NCI-H2107 treated with DMSO at 0.1 percent for 48 hours (cell line): ENCODE data around the gene KAZN.

Experiments used
- DNase-seq: peaks from one replicate; lab custom pipeline; 2025; ENCODE audit not compliant: unreplicated experiment; lab: John Stamatoyannopoulos, UW

The KAZN gene

GRCh38 chr1:14667651-14667984 is 69.1 kb downstream of the KAZN start:
- no peak for DNase-seq

GRCh38 chr1:14668538-14668937 is 70.1 kb downstream of the KAZN start:
- no peak for DNase-seq

DNA sequence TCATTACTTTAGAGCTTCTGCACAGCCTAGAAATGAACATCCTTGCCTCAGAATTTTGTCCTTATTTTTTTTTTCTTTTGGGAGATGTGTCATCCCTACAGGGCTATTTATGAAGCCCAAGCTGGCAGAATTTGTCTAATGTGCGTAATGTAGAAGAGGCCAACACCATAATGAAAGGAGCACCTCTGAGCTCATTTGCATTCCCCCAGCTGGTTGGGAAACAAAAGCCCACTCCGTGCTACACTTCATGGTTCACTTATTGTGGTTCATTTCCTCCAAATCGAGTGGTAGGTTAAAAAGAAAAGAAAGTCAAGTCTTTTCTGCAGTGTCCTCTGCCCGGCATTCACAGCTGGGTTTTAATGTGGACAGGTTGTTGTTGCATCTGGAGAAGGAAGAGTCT is 73.5 kb downstream of the KAZN start:
- peak; percentile 69 for DNase-seq

DNA sequence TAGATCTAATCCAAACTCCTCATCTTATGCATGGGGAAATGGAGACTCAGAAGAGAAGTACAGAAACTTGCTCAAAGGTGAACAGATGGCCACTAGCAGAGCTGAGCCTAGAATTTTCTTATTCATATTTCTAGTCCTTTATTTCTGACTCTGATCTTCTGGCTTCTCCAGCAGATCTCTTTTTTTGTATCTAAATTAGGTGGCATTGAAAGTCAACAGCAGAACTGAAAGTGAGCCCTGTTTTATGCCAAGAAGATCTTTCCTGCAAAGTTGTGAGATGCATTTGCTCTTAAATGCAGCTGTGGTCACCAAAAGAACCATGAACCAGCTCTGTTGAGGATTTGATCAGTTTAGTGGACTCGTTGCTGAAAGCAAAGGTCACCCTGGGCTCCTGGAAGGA is 75.5 kb downstream of the KAZN start:
- no peak for DNase-seq

GRCh38 chr1:14676400-14676799 is 77.9 kb downstream of the KAZN start:
- DNase-seq: no peak

DNA sequence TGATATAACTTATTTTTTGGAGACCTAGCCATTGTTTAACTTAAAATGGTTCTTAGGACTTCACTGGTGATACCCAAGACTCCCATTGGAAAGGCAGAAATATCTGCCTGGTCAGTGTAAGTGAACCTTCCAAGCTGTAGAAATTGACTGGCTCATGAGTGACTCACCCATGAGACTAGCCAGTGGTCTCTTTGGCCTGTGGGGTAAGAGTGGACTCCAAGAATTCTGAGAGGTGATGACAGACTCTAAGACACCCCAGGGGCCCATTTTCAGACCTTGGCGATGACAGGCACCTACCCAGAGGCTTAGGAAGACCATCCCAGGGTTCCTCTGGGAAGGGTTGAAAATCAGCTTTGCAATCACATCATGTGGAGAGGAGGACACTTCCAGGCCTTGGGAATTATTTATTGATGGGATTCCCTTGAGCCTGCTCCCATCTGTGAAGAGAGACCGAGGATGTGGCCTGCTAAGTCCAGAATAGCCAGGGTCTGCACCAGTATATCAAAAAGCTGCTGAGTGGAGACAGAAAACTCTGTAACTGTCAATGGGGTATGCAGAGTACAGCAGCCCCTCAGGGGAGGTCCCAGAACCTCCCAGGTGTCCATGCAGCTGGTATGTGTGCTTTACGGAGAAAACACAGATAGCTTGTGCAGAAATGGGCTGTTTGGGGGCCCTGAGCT is 78.9 kb downstream of the KAZN start:
- no peak for DNase-seq

- DNase-seq: no peak
These were observed 79.6 kb downstream of the KAZN start for GRCh38 chr1:14678011-14678638.

- no peak for DNase-seq
These were observed 80.7 kb downstream of the KAZN start for GRCh38 chr1:14679027-14679688.

DNA sequence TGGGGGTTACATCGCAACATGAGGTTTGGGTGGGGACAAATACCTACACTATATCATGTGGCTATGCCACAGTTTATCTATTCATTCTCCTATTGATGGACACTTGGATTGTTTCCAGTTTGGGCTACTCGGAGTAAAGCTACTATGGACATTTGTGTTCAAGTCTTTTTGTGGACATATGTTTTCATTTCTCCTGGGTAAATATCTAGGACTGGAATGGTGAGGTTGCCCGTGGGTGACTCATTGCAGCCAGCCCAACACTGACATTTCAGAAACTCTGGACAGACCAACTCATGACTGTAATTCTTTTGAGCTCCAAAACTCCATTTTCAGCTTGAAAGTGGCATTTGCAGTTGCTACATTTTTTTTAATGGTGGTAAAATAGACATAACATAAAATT is 82.7 kb downstream of the KAZN start:
- no peak for DNase-seq

- DNase-seq: no peak
These were observed 84.6 kb downstream of the KAZN start for GRCh38 chr1:14682941-14683621.

DNA sequence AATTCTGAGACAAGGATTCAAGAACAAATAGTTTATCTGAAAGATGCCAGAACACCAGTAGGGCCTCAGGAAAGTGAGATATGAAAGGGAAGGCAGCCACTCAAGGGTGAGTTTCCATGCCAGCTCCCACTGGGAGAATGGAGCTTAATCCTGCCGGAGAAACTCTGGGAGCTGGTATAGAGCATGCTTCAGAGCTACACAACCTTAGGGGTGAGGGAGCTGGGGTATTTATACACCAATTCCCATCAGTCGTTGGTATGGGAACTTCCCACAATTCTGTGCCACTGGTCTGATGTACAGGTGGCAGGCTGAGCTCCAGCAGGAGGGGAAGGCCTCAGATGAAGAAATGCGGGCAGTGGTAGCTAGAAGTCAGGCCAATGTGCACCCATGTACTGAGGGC is 86.6 kb downstream of the KAZN start:
- DNase-seq: no peak

DNA sequence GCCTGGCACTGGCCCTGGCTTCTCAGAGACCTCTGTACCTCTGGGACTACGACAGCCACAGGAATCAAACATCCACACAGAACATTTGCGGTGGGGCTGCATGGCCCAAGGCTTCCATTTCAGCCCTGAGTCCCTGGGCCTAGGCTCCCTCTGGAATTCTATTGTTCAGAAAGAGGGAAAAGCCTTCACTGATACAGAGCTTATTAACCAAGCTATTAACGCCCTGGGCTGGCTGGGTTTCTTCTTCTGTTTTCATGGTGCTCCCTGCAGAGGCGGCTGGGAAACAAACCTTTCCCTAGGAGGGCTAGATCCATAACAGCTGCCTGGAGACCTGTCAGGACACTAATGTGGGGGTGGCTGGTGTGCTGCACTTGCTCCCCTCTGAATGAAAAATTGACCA is 88.2 kb downstream of the KAZN start:
- DNase-seq: no peak

- DNase-seq: no peak
These were observed 88.7 kb downstream of the KAZN start for GRCh38 chr1:14687147-14687546.

DNA sequence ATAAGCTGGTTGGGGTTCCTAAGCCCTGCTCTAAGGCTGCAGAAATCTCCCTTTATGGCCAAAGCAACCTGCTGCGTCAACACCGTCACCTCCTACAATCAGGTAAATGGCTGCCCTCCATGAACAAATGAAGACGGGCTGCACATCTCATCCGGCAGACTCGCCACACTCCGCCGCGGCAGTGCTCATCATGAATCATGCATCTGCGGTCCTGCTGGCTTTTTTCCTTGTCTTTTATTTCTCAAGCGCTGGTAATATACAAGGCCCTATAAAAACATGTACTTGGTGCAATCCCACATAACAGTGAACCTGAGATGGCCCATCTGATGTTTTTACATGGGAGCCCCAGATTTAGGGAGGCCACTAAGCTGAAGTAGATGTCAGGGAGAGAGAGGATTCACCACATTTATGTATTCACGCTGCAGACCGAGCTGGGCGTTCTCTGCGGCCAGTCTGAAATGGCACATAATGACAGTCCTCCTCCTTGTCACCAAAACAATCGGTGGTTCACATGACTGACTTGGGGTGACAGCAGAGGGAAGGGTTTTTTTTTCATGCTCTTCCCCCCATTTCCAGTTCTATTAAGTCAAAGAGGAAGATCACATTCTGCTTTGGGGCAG is 91.6 kb downstream of the KAZN start:
- DNase-seq: no peak

- peak; percentile 11 for DNase-seq
These were observed 95.5 kb downstream of the KAZN start for GRCh38 chr1:14693949-14694348.

GRCh38 chr1:14694589-14694988 is 96.1 kb downstream of the KAZN start:
- no peak for DNase-seq

DNA sequence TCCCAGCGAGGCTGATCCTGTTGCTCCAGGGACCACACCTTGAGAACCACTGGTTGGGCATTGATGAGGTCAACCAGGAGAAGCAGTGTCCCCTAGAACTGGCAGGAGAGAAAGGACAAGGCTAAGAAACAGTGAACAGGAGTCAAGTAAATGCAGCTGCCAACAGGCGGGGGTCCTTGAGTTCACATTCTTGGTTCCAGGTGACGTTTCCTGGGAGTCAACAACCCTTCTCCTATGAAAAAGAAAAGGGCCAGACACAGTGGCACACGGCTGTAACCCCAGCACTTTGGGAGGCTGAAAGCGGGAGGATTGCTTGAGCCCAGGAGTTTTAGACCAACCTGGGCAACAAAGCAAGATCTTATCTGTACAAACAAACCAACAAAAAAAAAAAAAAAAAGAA is 98.3 kb downstream of the KAZN start:
- DNase-seq: no peak

DNA sequence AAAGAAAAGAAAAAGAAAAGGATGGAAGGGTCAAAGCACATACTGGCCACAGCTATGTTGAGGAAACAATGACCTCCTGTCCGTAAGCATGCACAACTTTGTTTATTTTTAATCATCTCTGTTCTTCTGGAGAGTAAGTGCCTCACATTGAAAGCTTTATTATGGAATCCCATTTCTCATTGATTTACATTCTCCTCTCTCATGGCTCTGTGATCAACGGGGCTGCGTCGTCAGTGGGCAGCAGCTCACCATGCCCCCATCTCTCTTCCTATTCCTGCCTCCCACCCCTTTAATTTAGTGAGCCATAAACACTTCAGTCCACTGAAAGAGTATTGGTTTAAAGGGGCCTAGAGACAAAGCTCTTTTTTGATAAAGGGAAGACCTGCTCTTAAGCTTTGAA is 98.9 kb downstream of the KAZN start:
- no peak for DNase-seq

DNA sequence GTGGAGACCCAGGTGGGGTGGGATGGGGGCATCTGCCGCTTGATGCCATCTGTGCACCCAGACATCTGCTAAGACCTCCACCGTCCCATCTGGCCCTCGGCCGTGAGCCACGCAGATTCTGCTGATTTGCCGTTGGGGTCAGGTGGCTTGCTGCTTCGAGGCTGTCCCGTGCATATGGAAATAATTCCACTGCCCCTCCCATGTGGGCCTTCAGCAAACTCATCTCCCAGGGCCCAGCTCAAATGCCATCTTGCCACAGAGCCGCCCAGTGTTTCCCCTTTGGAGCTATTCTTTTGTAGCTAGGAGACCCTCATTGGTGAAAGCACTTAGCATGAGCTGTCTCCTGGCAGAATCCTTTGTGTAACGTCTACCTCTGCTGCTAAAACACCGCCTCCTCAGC is 99.8 kb downstream of the KAZN start:
- no peak for DNase-seq

DNA sequence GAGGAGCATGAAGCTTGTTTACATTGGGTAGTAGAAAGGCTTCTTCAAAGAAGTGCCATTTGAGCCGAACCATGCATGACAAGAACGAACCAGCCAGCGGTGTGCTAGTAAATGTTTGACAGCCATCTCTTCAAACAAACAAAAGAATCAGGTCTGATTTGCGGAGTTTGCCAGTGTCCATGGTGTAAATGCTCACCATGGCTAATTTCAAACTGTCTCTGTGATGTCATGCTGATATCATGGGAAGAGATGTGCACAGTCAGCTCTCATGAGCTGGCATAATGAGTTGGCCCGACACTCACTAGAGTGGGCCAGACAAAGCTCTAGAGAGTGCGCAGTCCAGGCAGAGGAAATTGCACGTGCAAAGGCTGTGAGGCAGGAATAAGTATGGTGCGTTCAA is 101.1 kb downstream of the KAZN start:
- peak; percentile 36 for DNase-seq

DNA sequence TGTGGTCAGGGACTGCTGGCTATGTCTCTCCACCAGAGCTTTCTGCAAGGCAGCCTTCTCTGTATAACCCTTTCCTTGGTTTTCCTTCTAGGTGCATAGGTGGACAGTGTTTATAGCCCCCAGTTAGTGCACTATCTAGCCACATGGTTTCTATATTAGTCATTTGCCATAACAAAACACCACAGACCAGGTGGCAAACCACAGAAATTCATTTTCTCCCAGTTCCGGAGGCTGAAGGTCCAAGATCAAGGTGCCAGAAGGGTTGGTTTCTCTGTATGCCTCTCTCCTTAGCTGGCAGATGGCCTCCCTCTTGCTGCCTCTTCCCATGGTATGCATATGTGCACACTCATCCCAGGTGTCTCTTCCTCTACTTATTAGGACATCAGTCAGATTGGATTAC is 106.4 kb downstream of the KAZN start:
- no peak for DNase-seq

DNA sequence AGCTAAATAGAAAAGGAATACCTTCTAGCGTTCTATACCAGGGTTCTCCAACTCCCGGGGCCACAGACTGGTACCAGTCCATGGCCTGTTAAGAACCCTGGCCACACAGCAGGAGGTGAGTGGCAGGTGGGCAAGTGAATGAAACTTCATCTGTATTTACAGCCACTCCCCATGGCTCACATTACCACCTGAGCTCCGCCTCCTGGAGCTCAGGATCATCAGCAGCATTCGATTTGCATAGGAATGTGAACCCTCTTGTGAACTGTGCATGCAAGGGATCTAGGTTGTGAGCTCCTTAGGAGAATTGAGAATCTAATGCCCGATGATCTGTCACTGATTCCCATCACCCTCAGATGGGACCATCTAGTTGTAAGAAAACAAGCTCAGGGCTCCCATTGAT is 107.3 kb downstream of the KAZN start:
- no peak for DNase-seq
